A549 treated with AZD2906 at 1 μM for 4 hours (cell line): Measurements from ENCODE around the gene SGCE. TPM values are rescaled to one million over a fixed set of nuclear protein-coding genes. Genes with fewer than 3 reads are reported as not detected.

Source experiments
- total RNA-seq: library from RNA; stranded (reverse); fragments of 200-300 nt; extraction: Qiagen RNA extraction; gene quantifications from 5 replicates; pipeline ENCODE4 v1.2.3, GENCODE V29; 2022

The SGCE gene
- total RNA-seq: 46.9 to 53.3 TPM (median 49.5 TPM) in 5 replicates

GRCh38 chr7:94655848-94656657 is at the start of gene SGCE:
Gene SGCE (minus strand): TSS chr7:94656133. CDS start chr7:94656098, 35 bp downstream.

Other genes starting within 250 kb of the SGCE start
- gene CASD1, start 146.3 kb downstream of the SGCE start, total RNA-seq: 7.5 to 11.6 TPM (median 8.5 TPM) in 5 replicates